Keratinocyte (primary cell): ENCODE data around the gene NR1I3.

Experiments used
- EZH2 ChIP-seq: IDR thresholded peaks from one replicate; pipeline ENCODE4 v1.6.1; 2012; ENCODE audit warnings: inconsistent platforms, mild to moderate bottlenecking, low read length, moderate library complexity
- TF ChIP-seq, protein P1 (sequence below), 3 experiments: IDR thresholded peaks in 1 of 3; conservative IDR thresholded peaks in 1 of 3; optimal IDR thresholded peaks in 1 of 3; 2 replicates in 2 of 3; 3 replicates in 1 of 3; pipeline versions ENCODE3 to v1.5.1; 2011; ENCODE audit warnings: low read length in 3 of 3, mild to moderate bottlenecking in 3 of 3, moderate library complexity in 2 of 3, control low read depth in 1 of 3, inconsistent platforms in 1 of 3; ENCODE audit not compliant: insufficient read depth in 2 of 3; ENCODE audit errors: extremely low read depth in 1 of 3

DNA sequence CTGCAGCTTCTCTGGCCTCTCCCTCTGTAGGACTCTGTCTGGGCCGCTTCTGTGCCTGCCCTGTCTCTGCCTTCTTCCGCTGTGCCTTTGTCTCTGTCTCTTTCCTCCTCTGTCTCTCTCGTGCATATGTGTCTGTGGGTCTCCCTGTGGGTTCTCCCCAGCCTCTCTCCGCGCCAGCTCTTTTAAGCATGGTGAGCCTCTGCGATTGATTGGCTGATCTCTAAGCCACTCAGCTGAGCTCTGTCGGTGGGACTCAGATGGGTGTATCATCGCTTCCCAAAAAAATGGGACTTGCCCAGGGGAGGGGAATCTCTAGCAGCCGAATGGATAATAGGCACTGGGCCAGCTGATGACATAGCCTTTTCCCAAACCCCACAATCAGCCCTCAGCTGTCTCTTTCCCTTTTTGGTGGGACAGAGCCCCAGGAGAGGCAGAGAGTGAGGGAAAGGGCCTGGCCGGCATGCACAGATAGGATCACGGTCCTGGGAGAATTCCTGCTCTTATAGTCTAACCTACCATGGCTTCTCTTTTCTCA, 39.0 kb downstream of the NR1I3 start, which contains the start of gene ADAMTS4:
- TF ChIP-seq, protein P1, sequence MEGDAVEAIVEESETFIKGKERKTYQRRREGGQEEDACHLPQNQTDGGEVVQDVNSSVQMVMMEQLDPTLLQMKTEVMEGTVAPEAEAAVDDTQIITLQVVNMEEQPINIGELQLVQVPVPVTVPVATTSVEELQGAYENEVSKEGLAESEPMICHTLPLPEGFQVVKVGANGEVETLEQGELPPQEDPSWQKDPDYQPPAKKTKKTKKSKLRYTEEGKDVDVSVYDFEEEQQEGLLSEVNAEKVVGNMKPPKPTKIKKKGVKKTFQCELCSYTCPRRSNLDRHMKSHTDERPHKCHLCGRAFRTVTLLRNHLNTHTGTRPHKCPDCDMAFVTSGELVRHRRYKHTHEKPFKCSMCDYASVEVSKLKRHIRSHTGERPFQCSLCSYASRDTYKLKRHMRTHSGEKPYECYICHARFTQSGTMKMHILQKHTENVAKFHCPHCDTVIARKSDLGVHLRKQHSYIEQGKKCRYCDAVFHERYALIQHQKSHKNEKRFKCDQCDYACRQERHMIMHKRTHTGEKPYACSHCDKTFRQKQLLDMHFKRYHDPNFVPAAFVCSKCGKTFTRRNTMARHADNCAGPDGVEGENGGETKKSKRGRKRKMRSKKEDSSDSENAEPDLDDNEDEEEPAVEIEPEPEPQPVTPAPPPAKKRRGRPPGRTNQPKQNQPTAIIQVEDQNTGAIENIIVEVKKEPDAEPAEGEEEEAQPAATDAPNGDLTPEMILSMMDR (optimal IDR thresholded peaks at IDR 0.05 in 1 of 3, IDR thresholded peaks at IDR 0.05 in 1 of 3, conservative IDR thresholded peaks at IDR 0.05 in 1 of 3; ENCODE audit: extremely low read depth in 1 of 3, insufficient read depth in 2 of 3, low read length in 3 of 3): no peak
- TF ChIP-seq EZH2: no peak
